ENCODE measurements around the gene POLA1. TPM values are rescaled to one million over a fixed set of nuclear protein-coding genes. Genes with fewer than 3 reads are reported as not detected.
"Not testable (repeated sequence)": the region's sequence is repeated elsewhere in the genome, so short reads cannot be mapped to it uniquely, and the experiment has no call there.

The POLA1 gene, protein sequence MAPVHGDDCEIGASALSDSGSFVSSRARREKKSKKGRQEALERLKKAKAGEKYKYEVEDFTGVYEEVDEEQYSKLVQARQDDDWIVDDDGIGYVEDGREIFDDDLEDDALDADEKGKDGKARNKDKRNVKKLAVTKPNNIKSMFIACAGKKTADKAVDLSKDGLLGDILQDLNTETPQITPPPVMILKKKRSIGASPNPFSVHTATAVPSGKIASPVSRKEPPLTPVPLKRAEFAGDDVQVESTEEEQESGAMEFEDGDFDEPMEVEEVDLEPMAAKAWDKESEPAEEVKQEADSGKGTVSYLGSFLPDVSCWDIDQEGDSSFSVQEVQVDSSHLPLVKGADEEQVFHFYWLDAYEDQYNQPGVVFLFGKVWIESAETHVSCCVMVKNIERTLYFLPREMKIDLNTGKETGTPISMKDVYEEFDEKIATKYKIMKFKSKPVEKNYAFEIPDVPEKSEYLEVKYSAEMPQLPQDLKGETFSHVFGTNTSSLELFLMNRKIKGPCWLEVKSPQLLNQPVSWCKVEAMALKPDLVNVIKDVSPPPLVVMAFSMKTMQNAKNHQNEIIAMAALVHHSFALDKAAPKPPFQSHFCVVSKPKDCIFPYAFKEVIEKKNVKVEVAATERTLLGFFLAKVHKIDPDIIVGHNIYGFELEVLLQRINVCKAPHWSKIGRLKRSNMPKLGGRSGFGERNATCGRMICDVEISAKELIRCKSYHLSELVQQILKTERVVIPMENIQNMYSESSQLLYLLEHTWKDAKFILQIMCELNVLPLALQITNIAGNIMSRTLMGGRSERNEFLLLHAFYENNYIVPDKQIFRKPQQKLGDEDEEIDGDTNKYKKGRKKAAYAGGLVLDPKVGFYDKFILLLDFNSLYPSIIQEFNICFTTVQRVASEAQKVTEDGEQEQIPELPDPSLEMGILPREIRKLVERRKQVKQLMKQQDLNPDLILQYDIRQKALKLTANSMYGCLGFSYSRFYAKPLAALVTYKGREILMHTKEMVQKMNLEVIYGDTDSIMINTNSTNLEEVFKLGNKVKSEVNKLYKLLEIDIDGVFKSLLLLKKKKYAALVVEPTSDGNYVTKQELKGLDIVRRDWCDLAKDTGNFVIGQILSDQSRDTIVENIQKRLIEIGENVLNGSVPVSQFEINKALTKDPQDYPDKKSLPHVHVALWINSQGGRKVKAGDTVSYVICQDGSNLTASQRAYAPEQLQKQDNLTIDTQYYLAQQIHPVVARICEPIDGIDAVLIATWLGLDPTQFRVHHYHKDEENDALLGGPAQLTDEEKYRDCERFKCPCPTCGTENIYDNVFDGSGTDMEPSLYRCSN (N-terminal part only)
- polyA plus RNA-seq (2013, experiment 1 of 2; ENCODE audit: insufficient read length), result 8.3 TPM
- 7.9 TPM for polyA plus RNA-seq (2013, experiment 2 of 2; ENCODE audit: insufficient read length)

DNA sequence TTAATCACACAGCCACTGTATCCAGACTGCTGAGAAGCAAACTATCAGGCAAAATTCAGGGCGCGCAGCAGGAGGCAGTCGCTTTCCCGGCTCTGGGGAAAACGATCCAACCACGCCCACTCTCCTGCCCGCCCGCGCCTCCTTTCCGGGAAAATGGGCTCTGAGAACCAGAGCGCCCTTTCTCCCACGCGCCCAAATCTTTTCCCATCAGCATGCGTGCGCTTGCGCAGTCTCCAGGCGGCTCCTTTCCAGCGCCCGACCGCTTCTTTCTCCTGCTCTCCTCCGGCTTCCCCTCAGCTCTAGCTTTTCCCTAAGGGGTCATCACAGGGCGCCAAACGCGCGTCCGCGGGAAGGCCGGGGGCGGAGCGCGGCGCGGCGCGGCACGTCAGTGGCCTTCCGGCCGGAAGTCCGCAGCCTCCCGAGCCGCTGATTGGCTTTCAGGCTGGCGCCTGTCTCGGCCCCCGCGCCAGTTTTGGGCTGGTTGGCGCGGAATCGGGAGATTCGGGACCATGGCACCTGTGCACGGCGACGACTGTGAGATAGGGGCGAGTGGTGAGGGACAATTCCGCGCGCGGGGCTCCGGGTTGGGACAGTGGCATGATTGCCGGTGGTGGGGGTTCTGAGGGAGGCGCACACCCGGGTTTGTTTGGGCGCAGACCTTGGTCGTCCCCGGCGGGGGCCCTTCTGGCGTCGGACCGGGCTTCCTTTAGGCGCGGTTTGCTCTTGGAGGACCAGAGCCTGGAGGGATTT lies at the start of gene POLA1:
Gene POLA1 (plus strand): TSS at position 466 of the 750 bp plus-strand sequence. CDS start 44 bp downstream, at position 510.
- peak; percentile 96 for DNase-seq

DNA sequence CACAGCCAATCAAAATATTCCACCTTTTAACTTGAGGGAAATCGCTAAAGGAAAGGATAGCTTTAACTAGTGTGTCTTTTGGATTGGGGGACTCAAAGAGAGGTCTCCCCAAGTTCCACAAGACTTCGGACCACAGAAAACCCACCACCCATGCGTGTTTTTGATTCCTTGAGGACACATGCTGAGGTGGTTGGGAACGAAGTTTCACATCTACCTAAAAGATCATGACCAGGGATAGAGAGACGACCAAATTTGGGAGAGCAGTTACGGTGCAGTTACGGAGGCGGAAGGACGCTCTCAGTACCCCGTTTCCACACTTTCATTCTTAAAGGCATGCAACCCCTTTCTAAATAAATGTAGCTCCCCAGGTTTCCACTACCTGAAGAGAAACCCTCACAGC lies 47.7 kb upstream of the POLA1 start:
- DNase-seq, result no peak

DNA sequence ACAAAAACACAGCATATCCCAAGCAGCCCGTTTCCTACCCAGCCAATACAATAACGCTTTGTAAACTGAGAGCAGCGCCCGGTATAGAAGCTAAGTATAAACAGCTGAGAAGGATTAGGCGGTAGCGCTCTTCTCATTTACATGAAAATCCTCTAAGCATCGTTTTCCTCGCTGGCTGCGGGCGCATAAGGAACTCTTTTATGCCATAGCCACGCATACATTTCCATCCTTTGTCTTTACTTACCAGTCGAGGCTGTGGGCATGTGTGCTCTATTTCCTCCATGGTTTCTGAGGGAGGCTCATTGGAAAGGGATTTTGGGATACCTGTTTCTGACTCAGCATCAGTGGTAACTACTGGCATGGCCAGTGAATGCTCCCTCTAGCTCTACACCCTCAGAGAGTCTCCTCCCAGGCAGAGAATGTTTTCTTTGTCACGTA lies 47.0 kb upstream of the POLA1 start:
- peak; percentile 3 for DNase-seq

DNA sequence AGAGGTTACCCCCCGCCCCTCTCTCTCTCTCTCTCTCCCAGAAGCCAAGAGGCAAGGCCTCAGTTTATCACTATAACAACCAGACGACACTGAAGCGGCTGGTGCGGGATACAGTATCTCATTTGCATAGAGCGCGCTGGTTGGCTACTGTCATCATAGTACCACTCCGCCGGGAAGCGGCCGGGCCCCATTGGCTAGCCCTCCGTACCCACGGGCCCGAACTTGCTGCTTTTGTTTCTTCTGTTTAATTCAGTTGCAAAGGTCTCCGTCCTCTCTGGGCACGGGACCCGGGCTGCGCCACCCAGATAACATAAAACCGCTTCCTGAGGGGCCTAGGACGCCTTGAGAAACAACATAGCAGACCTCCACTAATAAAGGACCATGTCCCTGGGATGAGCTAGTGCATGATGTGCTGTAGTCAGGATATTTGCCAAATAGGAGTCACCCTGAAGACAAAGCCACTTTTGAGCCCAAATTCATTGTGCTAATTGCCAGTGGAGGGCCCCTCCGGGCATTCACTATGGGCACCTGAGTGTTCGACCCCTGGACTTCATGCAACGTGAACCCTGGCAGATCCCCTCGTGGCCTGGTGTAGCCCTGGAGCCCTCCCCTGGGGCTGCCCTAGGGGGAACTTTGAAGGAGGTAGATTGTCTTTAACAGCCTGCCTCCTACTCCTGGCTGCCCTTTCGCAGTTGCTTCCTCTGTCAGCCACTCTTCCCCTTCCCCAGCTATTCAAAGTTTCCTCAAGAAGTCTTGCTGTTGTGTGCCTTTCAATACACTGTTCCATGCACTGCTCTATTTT lies 46.3 kb upstream of the POLA1 start, which contains the start of gene PCYT1B:
Gene PCYT1B (minus strand): TSS at position 91 of the 802 bp plus-strand sequence. CDS start 242 bp downstream, outside the sequence.
- DNase-seq, result peak; percentile 66

DNA sequence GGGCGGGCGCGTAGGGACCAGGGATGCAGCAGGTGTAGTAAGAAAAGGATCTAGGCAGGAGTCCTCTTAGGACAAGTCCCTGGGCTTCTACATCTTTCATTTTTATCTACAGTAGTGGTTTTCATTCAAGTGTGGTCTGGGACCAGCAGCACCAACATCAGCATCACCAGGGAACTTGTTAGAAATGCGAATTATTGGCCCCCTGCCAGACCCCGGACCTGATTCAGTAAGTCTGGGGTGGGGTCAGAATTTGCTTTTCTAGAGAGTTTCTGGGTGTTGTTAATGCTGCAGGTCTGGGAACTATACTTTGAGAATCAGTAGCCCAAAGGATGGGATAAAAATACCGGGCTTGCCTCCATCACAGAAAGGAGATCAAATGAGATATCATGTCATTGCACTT lies 45.2 kb upstream of the POLA1 start:
- no peak for DNase-seq

DNA sequence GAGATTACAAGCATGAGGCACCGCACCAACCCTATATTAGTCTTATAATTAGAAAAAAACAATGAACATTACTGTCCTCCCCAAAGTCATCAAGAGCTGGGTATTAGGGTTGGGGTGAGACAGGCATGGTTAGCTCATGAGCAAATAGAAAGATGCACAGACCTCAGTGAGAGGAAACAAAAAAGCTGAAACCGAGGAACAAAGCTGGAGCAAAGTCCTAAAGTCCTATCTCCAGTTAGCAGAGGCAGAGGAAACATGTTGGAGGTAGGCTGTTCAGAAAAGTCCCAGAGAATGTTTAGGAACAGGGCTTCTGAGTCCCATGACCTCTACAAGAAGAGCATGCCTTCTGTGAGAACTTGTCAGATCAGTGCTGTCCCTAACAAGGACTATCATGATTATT lies 41.9 kb upstream of the POLA1 start:
- DNase-seq, result no peak

DNA sequence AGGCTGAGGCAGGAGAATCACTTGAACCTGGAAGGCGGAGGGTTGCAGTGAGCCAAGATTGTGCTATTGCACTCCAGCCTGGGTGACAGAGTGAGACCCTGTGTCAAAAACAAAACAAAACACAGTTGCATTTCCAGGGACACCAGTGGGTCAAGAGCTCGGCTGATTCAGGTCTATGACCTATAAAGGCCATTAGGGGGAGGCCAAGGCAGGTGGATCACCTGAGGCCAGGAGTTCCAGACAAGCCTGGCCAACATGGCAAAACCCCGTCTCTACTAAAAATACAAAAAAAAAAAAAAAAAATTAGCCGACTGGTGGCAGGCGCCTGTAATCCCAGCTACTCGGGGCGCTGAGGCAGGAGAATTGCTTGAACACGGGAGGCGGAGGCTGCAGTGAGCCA lies 38.0 kb upstream of the POLA1 start:
- not testable (repeated sequence) for DNase-seq

DNA sequence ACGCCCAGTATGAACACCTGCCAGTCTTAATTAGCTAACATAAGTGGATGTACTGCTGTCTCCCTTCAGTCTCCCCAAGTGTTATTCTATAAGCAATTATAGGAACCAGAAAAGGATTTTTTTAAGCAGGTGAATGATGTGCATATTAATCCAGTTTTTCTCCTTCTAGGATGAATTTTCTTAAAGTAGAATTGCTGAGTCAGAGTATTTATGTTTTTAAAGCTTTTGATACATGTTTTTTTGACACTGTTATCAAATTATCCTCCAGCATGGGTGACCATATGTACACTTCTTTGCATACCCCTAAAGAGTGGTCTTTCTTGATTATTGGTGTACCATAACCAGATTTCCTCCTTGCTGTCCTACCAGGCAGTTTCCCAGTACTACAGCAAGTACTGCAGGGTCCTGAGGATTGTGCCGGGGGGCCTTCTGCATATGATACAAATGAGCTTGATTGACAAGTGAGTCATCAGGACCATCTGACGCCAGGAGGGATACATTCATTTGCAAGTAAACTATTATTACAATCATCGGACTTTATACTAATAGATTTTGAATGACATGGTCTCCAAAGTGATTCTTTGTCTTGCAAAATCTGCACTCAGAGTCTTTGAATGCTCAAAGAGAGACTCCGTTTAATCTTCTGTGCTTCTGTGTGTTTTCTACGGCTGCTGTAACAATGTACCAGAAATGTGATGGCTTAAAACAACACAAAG lies 35.9 kb upstream of the POLA1 start:
- DNase-seq, result no peak

DNA sequence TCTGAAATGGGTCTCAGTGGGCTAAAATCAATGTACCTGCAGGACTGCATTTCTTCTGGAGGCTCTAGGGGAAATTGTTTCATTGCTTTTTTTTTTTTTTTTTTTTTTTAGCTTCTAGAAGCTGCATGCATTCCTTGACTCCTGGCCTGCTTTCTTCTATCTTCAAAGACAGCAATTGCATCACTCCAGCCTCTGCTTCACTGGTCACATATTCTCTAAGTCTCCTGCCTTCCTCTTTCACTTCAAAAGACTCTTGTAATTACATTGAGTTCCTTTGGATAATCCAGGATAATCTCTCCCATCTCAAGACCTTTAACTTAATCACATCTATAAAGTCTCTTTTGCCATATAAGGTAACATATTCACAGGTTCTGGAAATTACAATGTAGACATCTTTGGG lies 35.3 kb upstream of the POLA1 start:
- DNase-seq, result no peak

DNA sequence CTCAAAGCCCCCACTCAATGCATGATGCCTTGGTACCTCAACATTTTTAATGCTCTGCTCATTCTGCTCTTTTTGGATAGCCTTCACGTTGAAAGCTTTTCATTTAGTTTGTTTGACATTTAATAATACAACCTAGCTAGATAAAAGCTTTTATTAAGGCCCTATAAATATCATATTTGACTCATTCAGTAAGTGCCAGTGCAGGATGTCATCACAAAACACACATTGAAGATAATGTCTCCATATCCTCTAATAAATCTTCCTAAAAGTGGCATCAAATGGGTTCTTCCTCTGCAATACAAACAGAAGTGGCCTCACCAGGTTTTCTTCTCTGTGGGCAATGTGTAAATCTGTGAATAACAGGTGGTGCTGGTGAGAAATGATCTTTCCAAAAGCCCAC lies 34.6 kb upstream of the POLA1 start:
- no peak for DNase-seq

DNA sequence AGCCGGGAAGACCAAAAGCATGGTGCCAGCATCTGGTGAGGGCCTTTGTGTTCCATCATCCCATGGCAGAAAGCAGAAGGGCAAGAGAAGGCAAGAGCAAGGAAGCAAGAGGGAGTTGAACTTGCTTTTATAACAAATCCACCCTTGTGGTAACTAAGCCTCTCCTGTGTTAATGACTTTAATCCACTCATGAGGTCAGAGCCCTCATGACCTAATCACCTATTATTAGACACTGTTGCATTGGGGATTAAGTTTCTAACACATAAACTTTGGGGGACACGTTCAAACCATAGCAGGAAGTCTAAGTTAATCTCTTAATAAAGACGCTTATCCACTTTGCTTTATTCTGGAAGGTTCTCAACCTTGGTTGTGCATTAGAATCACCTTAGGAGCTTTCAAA lies 34.1 kb upstream of the POLA1 start:
- DNase-seq, result no peak

DNA sequence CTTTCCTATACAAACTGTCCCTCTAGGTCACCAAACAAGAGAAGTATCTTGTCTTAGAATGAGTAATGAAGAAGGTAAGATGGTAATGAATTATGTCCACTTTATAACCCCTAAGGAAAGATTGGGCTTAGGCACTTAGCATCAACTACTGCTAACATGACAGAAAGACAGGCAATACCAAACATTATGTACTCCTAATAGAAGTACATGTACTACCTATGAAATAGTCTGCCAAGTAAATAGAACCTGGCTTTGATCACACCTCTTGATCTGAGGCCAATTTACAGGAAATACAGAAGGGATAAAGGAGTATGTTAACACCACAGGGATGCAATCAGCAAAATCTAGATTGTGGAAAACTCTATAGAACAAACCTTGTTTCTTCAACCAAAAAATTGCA lies 32.4 kb upstream of the POLA1 start:
- no peak for DNase-seq

DNA sequence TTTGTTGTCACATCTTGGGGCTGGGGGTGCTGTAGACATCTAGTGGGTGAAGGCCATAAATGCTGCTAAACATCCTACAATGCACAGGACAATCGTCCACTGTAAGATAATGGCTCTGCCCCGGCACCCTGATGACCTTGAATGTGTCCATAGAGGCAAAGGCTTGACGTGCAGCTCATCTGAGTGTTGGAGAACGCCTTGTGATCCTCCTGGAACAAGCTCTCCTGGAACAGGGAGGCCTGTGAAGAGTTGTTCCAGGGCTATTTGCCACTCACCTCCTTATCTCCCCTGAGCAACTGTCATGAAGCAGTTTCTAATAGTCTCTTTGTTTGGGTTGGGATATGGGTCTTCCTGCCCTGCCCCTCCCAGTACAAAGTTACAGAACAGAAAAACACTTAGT lies 31.4 kb upstream of the POLA1 start:
- DNase-seq, result no peak

DNA sequence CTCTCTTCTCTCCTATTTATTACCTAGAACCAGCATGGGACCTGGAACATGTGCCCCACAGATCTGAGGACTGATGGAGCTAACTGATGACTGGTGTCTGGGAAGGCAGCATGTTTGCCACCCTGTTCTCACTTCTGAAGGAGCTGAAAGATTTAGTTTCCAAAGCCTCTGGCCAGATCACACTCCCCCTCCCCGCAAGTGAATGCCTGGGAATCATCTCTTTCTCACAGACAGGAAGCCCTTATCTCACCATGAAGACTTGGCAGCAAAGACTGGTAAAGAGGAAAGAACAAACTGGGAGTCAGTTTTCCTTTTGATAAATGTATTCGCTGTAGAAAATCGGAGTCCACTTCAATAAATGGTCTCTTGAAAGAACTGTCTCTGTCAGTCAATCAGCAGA lies 25.6 kb upstream of the POLA1 start:
- no peak for DNase-seq

DNA sequence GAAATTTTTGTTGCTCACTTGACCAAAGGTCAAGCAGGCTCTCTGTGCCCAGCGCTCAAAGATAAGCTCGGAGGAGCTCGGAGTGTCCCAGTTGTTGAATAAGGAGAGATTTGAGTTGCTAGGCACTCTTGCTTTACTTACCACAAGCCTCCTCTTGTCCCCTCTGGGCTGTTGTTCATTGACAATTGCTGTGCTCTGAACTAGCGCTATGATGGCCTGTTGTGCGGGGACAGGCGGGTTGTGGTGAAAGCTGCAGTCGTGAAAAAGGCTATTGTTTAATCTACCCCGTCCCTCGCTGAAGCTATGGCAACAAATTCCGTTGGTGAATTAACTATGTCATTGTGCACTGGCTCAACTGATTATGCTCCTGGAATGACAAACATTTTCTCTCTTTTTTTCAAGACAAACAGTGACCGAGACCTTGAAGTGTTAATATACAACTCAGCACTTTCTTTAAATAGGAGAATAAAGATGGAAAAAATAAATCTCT lies 21.0 kb upstream of the POLA1 start:
- no peak for DNase-seq

DNA sequence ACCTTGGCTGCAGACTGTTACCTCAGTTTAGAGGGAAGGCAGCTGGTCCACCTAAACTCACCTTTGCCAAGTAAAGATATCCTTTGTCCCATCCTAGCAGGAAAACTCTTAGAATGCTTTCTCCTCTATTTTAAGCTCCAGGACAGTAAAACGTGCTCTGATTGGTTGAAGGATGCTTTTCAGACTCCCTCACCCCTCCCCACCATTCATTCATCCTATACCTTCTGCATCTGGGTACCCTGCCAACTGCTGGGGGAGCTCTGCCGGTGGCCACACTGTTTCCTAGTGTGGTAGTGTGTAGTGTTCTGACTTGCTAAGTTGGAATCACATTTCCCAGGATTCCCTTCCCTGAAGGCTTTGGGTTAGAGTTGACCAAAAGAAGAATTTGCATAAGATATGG lies 20.3 kb upstream of the POLA1 start:
- no peak for DNase-seq

DNA sequence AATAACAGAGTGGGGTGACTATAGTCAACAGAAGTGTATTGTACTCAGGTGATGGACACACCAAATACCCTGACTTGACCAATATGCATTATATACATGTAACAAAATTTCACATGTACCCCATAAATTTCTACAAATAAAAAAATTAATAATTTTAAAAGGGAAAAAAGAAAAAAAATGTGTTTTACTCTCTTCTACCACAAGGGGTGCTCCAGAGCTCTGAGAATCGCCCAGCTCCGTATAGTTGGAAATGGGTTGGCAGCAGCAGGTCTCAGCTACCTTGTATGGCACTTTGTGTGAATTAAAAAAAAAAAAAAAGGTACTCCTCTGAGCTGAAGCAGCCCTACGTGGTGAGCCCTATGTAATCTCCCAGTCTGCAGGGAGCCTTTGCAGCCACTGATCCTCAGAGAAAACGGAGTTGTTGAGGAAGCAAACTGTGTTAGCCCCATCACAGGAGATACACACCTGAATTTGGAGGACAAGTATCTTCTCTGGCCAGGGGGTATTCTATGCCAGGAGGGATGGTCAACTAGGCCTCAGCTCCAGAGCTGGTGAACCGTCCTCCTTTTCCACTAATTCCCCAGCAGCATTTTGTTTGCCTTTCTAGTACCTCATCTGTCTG lies 17.2 kb upstream of the POLA1 start:
- no peak for DNase-seq

DNA sequence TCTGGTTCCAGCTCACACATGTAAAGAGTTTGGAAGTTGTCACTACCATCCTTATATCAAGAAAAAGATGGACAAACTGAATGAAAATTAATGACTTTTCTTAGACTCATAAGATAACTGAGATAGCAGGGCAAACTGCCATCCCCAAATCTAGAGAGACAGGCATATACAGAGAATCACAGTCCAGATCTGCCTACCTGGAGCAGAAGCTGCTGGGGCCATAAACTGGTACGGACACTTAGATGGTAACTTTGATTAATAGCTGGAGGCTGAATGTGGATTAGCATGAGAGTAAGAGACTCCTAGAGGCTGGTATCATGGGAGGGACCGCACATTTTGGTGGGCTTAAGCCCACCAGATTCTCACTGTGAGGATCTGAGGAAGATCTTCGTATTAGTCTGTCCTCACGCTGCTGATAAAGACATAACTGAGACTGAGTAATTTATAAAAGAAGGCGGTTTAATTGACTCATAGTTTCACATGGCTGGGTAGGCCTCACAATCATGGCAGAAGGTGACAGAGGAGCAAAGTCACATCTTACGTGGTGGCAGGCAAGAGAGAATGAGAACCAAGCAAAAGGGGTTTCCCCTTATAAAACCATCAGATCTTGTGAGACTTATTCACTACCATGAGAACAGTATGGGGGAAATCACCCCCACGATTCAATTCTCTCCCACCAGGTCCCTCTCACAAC lies 10.8 kb upstream of the POLA1 start:
- no peak for DNase-seq

DNA sequence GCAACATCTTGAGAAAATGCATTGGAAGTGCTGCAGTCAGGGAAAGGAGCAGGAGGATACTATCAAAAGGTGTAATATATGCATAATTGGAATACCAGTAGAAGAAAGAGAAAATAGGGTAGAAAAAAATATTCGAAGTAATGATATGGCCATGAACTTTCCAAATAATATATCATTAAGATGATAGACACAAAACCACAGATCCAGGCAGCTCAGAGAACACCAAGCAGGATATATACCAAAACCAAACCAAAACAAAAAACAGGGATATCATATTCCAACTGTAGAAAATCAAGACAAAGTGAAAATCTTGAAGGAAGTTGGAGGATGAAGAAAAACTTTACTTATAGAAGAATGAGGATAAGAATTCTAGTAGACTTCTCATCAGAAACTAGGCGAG lies 9.7 kb upstream of the POLA1 start:
- no peak for DNase-seq
